K562 (cell line): Measurements from ENCODE around the gene TUBA1A. TPM values are rescaled to one million over a fixed set of nuclear protein-coding genes. Genes with fewer than 3 reads are reported as not detected.

Source experiments
- ATAC-seq: fragments of 200-7000 bp; cut with Tn5 transposase; 3 replicates; pipeline ENCODE4 v1.9.1; 2020; ENCODE audit warnings: moderate library complexity
- BruUV-seq: library from RNA; stranded (reverse); fragments of 400-500 nt; replicated peaks from 2 replicates; lab custom pipeline; 2021; lab: Mats Ljungman, UMichigan
- CTCF ChIA-PET: fragments of 300-600 bp; formaldehyde crosslinking; extraction: SDS; loops from one replicate; lab custom pipeline; 2021; ENCODE audit warnings: low intra/inter-chr PET ratio; lab: Yijun Ruan, JAX
- POLR2A ChIA-PET: fragments of 300-600, 350-650 bp; sonication (Branson Sonifier 250); formaldehyde crosslinking; extraction: SDS; loops from one replicate; lab custom pipeline; 2021; ENCODE audit warnings: antibody characterized with exemption, inconsistent platforms; lab: Yijun Ruan, JAX
- DNase-seq, 4 experiments: peaks; one replicate each; pipeline versions ENCODE4 v3.0.0 to v3.0.0-alpha.2; 2011 to 2018; ENCODE audit warnings: low spot score in 3 of 4, mixed read lengths in 3 of 4; ENCODE audit errors: extremely low read depth in 1 of 4
- FAIRE-seq: peaks from 2 replicates; lab custom pipeline; 2011; peaks lifted over from hg19 to GRCh38; lab: Jason Lieb, UNC
- H2AFZ ChIP-seq: 2 replicates; pipeline ENCODE4 v1.6.0; 2011; ENCODE audit warnings: low read depth, low read length, control low read depth, inconsistent platforms
- H3K27ac ChIP-seq: fragments of 200-600 bp; 3 replicates; pipeline ENCODE4 v1.8.0; 2011; ENCODE audit warnings: low read depth, mild to moderate bottlenecking, control low read depth, inconsistent platforms, low read length, moderate library complexity, mixed read lengths; ENCODE audit errors: extremely low read depth
- H3K27me3 ChIP-seq, 2 experiments: fragments of 300-600 bp in 1 of 2; 2 replicates in 1 of 2; 3 replicates in 1 of 2; pipeline versions ENCODE4 v1.6.0 to v1.8.0; 2011; ENCODE audit warnings: inconsistent platforms in 2 of 2, low read length in 2 of 2, mild to moderate bottlenecking in 1 of 2, mixed read lengths in 1 of 2, moderate library complexity in 1 of 2; ENCODE audit not compliant: control insufficient read depth in 2 of 2, insufficient read depth in 2 of 2
- H3K36me3 ChIP-seq: fragments of 300-600 bp; 3 replicates; pipeline ENCODE4 v1.8.0; 2011; ENCODE audit warnings: mild to moderate bottlenecking, low read length, inconsistent platforms; ENCODE audit not compliant: control insufficient read depth, insufficient read depth
- H3K4me1 ChIP-seq, 2 experiments: fragments of 200-600 bp in 1 of 2; replicated peaks in 1 of 2; 2 replicates in 1 of 2; 3 replicates in 1 of 2; pipeline versions ENCODE4 v1.5.1 to v1.8.0; 2011; ENCODE audit warnings: inconsistent platforms in 2 of 2, low read length in 2 of 2, mild to moderate bottlenecking in 1 of 2, mixed read lengths in 1 of 2, moderate library complexity in 1 of 2; ENCODE audit not compliant: control insufficient read depth in 2 of 2, insufficient read depth in 2 of 2
- H3K4me2 ChIP-seq: 2 replicates; pipeline ENCODE4 v1.6.1; 2011; ENCODE audit warnings: low read length, control low read depth, inconsistent platforms, mixed read lengths; ENCODE audit not compliant: insufficient read depth
- H3K4me3 ChIP-seq: fragments of 200-600 bp; sonication (generic), shearing (Covaris generic); 2 replicates; pipeline ENCODE4 v1.5.1; 2016; ENCODE audit warnings: control low read depth, inconsistent platforms
- H3K79me2 ChIP-seq: fragments of 200-600 bp; 3 replicates; pipeline ENCODE4 v1.8.0; 2011; ENCODE audit warnings: low read length, inconsistent platforms; ENCODE audit not compliant: control insufficient read depth, insufficient read depth
- H3K9ac ChIP-seq, 2 experiments: 2 replicates each; pipeline versions ENCODE4 v1.6.0 to v1.6.1; 2011; ENCODE audit warnings: low read depth in 2 of 2, low read length in 2 of 2, control low read depth in 1 of 2, inconsistent platforms in 1 of 2, mild to moderate bottlenecking in 1 of 2, mixed read lengths in 1 of 2; ENCODE audit not compliant: insufficient read depth in 1 of 2
- H3K9me1 ChIP-seq: one replicate; pipeline ENCODE4 v1.6.0; 2011; ENCODE audit warnings: inconsistent platforms, mild to moderate bottlenecking, low read length, moderate library complexity; ENCODE audit not compliant: control insufficient read depth, insufficient read depth
- H3K9me3 ChIP-seq: replicated peaks from 2 replicates; pipeline ENCODE4 v1.5.1; 2011; ENCODE audit warnings: low read depth, low read length, inconsistent platforms; ENCODE audit not compliant: control insufficient read depth, insufficient read depth
- H4K20me1 ChIP-seq: replicated peaks from 2 replicates; pipeline ENCODE4 v1.6.1; 2011; ENCODE audit warnings: low read length, inconsistent platforms, mixed read lengths; ENCODE audit not compliant: control insufficient read depth, insufficient read depth
- ELF1 ChIP-seq: fragments of 200-800 bp; sonication (Bioruptor generic); IDR thresholded peaks from 2 replicates; pipeline ENCODE4 v1.6.1; 2016; ENCODE audit warnings: missing genetic modification characterization, missing compliant biosample characterization
- ETS1 ChIP-seq: conservative IDR thresholded peaks from 2 replicates; pipeline ENCODE4 v1.6.1; 2011; ENCODE audit warnings: low read depth, mild to moderate bottlenecking, low read length; ENCODE audit not compliant: control insufficient read depth
- FIP1L1 ChIP-seq: fragments of 200-400 bp; formaldehyde crosslinking; IDR thresholded peaks from 2 replicates; pipeline ENCODE4 v1.6.1; 2018; ENCODE audit warnings: mild to moderate bottlenecking, low read depth, low read length; ENCODE audit not compliant: poor library complexity, severe bottlenecking
- GATA2 ChIP-seq: sonication (generic); formaldehyde crosslinking; IDR thresholded peaks from 2 replicates; pipeline ENCODE4 v1.4.0; 2020; ENCODE audit warnings: mild to moderate bottlenecking, missing genetic modification reagents
- MBD2 ChIP-seq: sonication (generic); IDR thresholded peaks from 2 replicates; pipeline ENCODE4 v1.6.1; 2016; ENCODE audit warnings: low read depth, borderline replicate concordance
- MEF2D ChIP-seq: conservative IDR thresholded peaks from 2 replicates; pipeline ENCODE4 v1.6.1; 2016; ENCODE audit warnings: low read depth, missing genetic modification characterization, missing compliant biosample characterization
- MYC ChIP-seq, 2 experiments: fragments of 250-450 bp in 1 of 2; sonication (Bioruptor Pico) in 1 of 2; IDR thresholded peaks; 2 replicates each; pipeline versions ENCODE4 v1.5.1 to v1.6.1; 2012 to 2021; ENCODE audit warnings: low read depth in 2 of 2, borderline replicate concordance in 1 of 2, improper control_type of control experiment in 1 of 2, low read length in 1 of 2, mild to moderate bottlenecking in 1 of 2, moderate library complexity in 1 of 2
- PHF20 ChIP-seq: fragments of 450-650 bp; IDR thresholded peaks from 2 replicates; pipeline ENCODE4 v1.6.1; 2018; ENCODE audit not compliant: partially characterized antibody
- PML ChIP-seq: IDR thresholded peaks from 2 replicates; pipeline ENCODE4 v1.6.1; 2012; ENCODE audit warnings: low read length, inconsistent platforms
- POLR2B ChIP-seq: fragments of 450-650 bp; IDR thresholded peaks from 2 replicates; pipeline ENCODE4 v1.6.1; 2018; ENCODE audit warnings: low read depth; ENCODE audit not compliant: partially characterized antibody
- PTBP1 ChIP-seq: fragments of 200-400 bp; formaldehyde crosslinking; IDR thresholded peaks from 2 replicates; pipeline ENCODE4 v1.6.1; 2017; ENCODE audit warnings: low read depth, low read length
- RBM22 ChIP-seq: fragments of 200-400 bp; formaldehyde crosslinking; IDR thresholded peaks from 2 replicates; pipeline ENCODE4 v1.6.1; 2018; ENCODE audit warnings: low read length, low read depth; ENCODE audit not compliant: poor library complexity, severe bottlenecking
- SAFB ChIP-seq: fragments of 200-400 bp; formaldehyde crosslinking; IDR thresholded peaks from 2 replicates; pipeline ENCODE4 v1.6.1; 2017; ENCODE audit warnings: low read depth, low read length, borderline replicate concordance
- ZNF507 ChIP-seq: conservative IDR thresholded peaks from 2 replicates; pipeline ENCODE4 v1.6.1; 2017; ENCODE audit warnings: missing genetic modification characterization, missing compliant biosample characterization
- ZNF584 ChIP-seq: fragments of 200-800 bp; sonication (Bioruptor generic); IDR thresholded peaks from 2 replicates; pipeline ENCODE4 v1.6.1; 2016; ENCODE audit warnings: low read depth, mild to moderate bottlenecking, missing genetic modification characterization, missing compliant biosample characterization
- WGBS: fragments of 100-300 bp; shearing (Covaris generic); methylation state at CpG from one replicate; pipeline ENCODE4 v1.1.6; 2016; ENCODE audit warnings: low coverage, mixed read lengths; ENCODE audit not compliant: insufficient coverage; ENCODE audit errors: missing lambda C conversion rate; 5-methylcytosine and 5-hydroxymethylcytosine counted together
- in situ Hi-C: fragments of 300-500 bp; cut with MboI; formaldehyde crosslinking; loops from 4 replicates; pipeline ENCODE4 v1.15.0; 2018; ENCODE audit warnings: inconsistent platforms, mixed read lengths
- intact Hi-C: fragments of 100-400 bp; cut with micrococcal nuclease; formaldehyde crosslinking; loops from 2 replicates; pipeline ENCODE4 v1.14.2; 2022
- polyA plus RNA-seq, 8 experiments: library from polyadenylated mRNA; depleted of rRNA in 4 of 8; stranded (reverse) in 5 of 8; unstranded in 3 of 8; fragments of >200 nt; fragmentation: Nextera tagmentation in 2 of 8; fragmentation: Illumina TruSeq in 1 of 8; extraction: Ambion mirVana in 2 of 8; extraction: Trizol in 1 of 8; gene quantifications; 2 replicates each; pipeline versions ENCODE4 v1.2.1 to v1.2.3, GENCODE V29; 2011 to 2014; ENCODE audit warnings: inconsistent platforms in 1 of 8, missing spikeins in 1 of 8
- total RNA-seq, 7 experiments: library from RNA; depleted of rRNA in 6 of 7; stranded (reverse); fragments of >200 nt in 6 of 7; fragmentation: Illumina TruSeq in 2 of 7; extraction: Trizol in 2 of 7; gene quantifications; 2 replicates each; pipeline versions ENCODE4 v1.2.1 to v1.2.3, GENCODE V29; 2011 to 2021; ENCODE audit warnings: low replicate concordance in 1 of 7
- TF ChIP-seq, protein P1 (sequence below): fragments of 250-450 bp; sonication (Bioruptor Pico); IDR thresholded peaks from 2 replicates; pipeline ENCODE4 v1.5.1; 2021; ENCODE audit warnings: mild to moderate bottlenecking
- TF ChIP-seq, protein P2 (sequence below): fragments of 200-400 bp; formaldehyde crosslinking; IDR thresholded peaks from 2 replicates; pipeline ENCODE4 v1.6.1; 2017; ENCODE audit warnings: mild to moderate bottlenecking, low read depth, low read length, moderate library complexity

The TUBA1A gene
- total and polyA plus RNA-seq, 9 of the 15 experiments (the other 6 are each of a cell fraction or from before 2014, with no cell fraction given): 7.4 to 45.1 (median 11.9) TPM

GRCh38 chr12:49138587-49138986 is 50.3 kb downstream of the TUBA1A start (continued):
- no peak for TF ChIP-seq POLR2B
- TF ChIP-seq PML: no peak
- TF ChIP-seq SAFB: no peak
- 0 out of 2 replicates have a peak, but pooled peaks have one; percentile 24 for TF ChIP-seq GATA2 (CRISPR knock-in tag)
- peak; percentile 60; the same call in 1 of the 2 replicates for TF ChIP-seq ELF1 (tag)

GRCh38 chr12:49137476-49137875 is 51.4 kb downstream of the TUBA1A start:
- no peaks in the 10 kb centered on the region for H3K36me3 ChIP-seq
- 73% methylated on average over 1 of the region's 1 CpG for WGBS
- intact Hi-C loops (loop anchor here (10.0 kb wide), 1 partner anchor 127 kb away; the partner anchor contains the start of gene TUBA1C), in situ Hi-C loops (no loop called here)
- no peaks in the 10 kb centered on the region for H3K9me1 ChIP-seq
- H3K4me3 ChIP-seq: no peak overlapping the region
- no peak for DNase-seq
- no peak overlapping the region for H3K27ac ChIP-seq
- peaks cover 15% of the 10 kb centered on the region for H3K79me2 ChIP-seq
- no peak overlapping the region for H3K4me2 ChIP-seq
- H3K27me3 ChIP-seq: no peaks in the 10 kb centered on the region
- no peak overlapping the region for H3K9ac ChIP-seq
- no peak for FAIRE-seq
- peaks cover 9 to 12% of the 10 kb centered on the region in 2 experiments; a peak in 3 of 5 replicates for H3K4me1 ChIP-seq
- H3K9me3 ChIP-seq: no peaks in the 10 kb centered on the region
- no peak for ATAC-seq
- no peaks in the 10 kb centered on the region for H4K20me1 ChIP-seq
- no TSS peak for BruUV-seq
- H2AFZ ChIP-seq: no peak overlapping the region
- CTCF ChIA-PET: no interaction called here
- POLR2A ChIA-PET: interaction anchor here (1.6 to 10.5 kb wide), 2 partner anchors 6 to 129 kb away, joined by 5 to 151 read pairs; partner anchors contain the start of gene TUBA1B
- TF ChIP-seq ETS1: no peak
- no peak for TF ChIP-seq PHF20
- no peak for TF ChIP-seq ZNF507
- TF ChIP-seq, protein P1, sequence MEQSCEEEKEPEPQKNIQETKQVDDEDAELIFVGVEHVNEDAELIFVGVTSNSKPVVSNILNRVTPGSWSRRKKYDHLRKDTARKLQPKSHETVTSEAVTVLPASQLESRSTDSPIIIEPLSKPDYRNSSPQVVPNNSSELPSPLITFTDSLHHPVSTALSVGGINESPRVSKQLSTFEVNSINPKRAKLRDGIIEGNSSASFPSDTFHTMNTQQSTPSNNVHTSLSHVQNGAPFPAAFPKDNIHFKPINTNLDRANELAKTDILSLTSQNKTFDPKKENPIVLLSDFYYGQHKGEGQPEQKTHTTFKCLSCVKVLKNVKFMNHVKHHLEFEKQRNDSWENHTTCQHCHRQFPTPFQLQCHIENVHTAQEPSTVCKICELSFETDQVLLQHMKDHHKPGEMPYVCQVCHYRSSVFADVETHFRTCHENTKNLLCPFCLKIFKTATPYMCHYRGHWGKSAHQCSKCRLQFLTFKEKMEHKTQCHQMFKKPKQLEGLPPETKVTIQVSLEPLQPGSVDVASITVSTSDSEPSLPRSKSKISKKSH (CRISPR knock-in tag): no peak
- TF ChIP-seq ZNF584 (CRISPR knock-in tag): no peak
- TF ChIP-seq, protein P2, sequence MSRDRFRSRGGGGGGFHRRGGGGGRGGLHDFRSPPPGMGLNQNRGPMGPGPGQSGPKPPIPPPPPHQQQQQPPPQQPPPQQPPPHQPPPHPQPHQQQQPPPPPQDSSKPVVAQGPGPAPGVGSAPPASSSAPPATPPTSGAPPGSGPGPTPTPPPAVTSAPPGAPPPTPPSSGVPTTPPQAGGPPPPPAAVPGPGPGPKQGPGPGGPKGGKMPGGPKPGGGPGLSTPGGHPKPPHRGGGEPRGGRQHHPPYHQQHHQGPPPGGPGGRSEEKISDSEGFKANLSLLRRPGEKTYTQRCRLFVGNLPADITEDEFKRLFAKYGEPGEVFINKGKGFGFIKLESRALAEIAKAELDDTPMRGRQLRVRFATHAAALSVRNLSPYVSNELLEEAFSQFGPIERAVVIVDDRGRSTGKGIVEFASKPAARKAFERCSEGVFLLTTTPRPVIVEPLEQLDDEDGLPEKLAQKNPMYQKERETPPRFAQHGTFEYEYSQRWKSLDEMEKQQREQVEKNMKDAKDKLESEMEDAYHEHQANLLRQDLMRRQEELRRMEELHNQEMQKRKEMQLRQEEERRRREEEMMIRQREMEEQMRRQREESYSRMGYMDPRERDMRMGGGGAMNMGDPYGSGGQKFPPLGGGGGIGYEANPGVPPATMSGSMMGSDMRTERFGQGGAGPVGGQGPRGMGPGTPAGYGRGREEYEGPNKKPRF: no peak
- TF ChIP-seq PTBP1: no peak
- no peak for TF ChIP-seq FIP1L1
- TF ChIP-seq MYC (IDR thresholded peaks at IDR 0.05; ENCODE audit: low read depth, low read length): no peak
- no peak for TF ChIP-seq MYC (CRISPR knock-in tag; IDR thresholded peaks at IDR 0.05; ENCODE audit: borderline replicate concordance, low read depth)
- no peak for TF ChIP-seq MBD2
- no peak for TF ChIP-seq MEF2D (tag)
- TF ChIP-seq RBM22: no peak
